ENCODE measurements around the gene RAX2. TPM values are rescaled to one million over a fixed set of nuclear protein-coding genes. Genes with fewer than 3 reads are reported as not detected.

The RAX2 gene
- polyA plus RNA-seq, 3 donors = not detected

DNA sequence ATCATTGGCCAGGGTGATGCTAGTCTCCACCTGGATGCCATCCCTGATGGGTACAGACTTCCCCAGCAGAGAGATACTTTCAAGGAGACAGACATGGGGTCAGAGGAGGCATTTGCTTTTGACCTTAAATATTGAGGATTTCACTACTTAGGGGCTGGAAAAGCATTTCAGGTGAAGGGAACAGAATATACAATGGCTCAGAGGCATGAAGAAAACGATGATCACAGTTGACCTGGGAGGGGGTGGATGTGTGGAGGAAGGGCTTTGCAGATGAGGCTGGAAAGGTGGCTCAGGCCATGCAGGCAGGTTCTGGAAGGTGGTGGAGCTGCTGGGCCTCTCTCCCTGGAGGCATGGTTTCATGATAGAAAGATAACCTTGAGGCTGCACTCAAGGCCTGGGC is 10.3 kb upstream of the RAX2 start:
- WGBS, 3 donors = 93 to 95% (median 94%) methylated on average over 1 of the region's 1 CpG
- H3K27ac ChIP-seq (ENCODE audit: low read depth, low read length) = no peak overlapping the region

DNA sequence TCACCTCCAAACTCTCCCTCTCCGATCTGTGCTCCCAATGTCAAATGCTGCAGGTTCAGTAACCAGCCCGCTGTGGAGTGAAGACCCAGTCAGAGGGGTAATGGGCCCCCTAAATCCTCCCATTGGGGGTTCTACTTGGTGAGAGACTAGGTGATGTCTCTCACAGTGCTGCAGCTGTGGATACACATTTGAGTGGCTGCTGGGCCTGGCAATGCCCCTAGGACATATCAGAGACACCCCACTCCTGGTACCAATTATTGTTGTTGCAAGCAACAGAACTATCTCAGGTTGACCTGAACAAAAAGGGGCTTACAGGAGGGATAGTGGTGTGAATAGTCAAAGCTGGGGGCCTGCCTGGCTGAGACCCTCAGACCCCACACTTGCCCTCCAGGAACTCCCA is 9.6 kb upstream of the RAX2 start:
- no peak overlapping the region for H3K27ac ChIP-seq (ENCODE audit: low read depth, low read length)
- WGBS, 3 donors = 95 to 97% (median 96%) methylated on average over 2 of the region's 2 CpGs

DNA sequence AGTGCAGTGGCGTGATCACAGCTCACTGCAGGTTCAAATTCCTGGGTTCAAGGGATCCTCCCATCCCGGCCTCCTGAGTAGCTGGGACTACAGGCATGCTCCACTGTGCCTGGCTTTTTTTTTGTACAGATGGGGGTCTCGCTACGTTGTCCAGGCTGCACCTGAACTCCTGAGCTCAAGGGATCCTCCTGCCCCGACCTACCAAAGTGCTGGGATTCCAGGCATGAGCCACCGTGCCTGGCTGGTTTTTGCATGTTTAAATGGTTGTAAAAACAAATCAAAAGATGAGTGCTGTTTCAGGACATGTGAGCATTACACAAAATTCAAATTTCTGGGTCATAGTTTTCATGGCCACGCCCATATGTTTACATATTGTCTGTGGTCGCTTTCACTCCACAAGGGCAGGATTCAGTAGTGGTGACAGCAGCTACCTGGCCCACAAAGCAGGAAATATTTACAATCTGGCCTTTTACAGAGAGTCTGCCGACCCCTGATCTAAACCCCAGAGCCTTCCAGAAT is 8.8 kb upstream of the RAX2 start:
- H3K27ac ChIP-seq (ENCODE audit: low read depth, low read length) = no peak overlapping the region
- WGBS, 3 donors = 89 to 92% (median 91%) methylated on average over 9 of the region's 9 CpGs

GRCh38 chr19:3778899-3779723 is 7.1 kb upstream of the RAX2 start:
- no peak overlapping the region for H3K27ac ChIP-seq (ENCODE audit: low read depth, low read length)
- 66 to 77% (median 73%) methylated on average over 43 to 44 of the region's 44 CpGs for WGBS, 3 donors

- no peak overlapping the region for H3K27ac ChIP-seq (ENCODE audit: low read depth, low read length)
- 86 to 90% (median 90%) methylated on average over 27 to 37 of the region's 37 CpGs for WGBS, 3 donors
These were observed 6.3 kb upstream of the RAX2 start for GRCh38 chr19:3778104-3778867.

- H3K27ac ChIP-seq (ENCODE audit: low read depth, low read length) = no peak overlapping the region
- 81 to 95% (median 86%) methylated on average over 1 of the region's 1 CpG for WGBS, 3 donors
These were observed 4.5 kb upstream of the RAX2 start for GRCh38 chr19:3776479-3777040.

DNA sequence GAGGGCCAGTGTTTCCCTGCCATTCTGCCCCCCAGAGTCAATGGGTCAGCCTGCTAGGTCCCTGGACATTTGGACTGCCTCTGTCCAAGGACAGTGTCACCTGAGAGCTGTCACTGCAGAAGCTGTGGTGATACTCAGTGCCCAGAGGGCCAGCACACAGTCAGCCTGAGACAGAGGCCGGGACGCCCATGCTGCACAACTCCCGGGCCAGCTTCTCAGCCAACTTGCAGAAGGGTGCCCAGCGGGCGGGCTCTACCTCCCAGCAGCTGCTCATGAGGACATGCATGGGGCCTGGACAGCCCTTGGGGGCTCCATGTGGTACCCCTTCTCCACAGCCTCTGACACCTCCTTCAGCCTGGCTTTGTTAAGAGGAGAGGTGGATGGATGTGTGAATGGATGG is 3.8 kb upstream of the RAX2 start:
- no peak overlapping the region for H3K27ac ChIP-seq (ENCODE audit: low read depth, low read length)
- 90 to 94% (median 93%) methylated on average over 5 of the region's 5 CpGs for whole genome bisulfite sequencing, 3 donors

GRCh38 chr19:3775374-3775711 is 3.3 kb upstream of the RAX2 start:
- no peak overlapping the region for H3K27ac ChIP-seq (ENCODE audit: low read depth, low read length)
- 79 to 96% (median 89%) methylated on average over 2 of the region's 2 CpGs for WGBS, 3 donors

DNA sequence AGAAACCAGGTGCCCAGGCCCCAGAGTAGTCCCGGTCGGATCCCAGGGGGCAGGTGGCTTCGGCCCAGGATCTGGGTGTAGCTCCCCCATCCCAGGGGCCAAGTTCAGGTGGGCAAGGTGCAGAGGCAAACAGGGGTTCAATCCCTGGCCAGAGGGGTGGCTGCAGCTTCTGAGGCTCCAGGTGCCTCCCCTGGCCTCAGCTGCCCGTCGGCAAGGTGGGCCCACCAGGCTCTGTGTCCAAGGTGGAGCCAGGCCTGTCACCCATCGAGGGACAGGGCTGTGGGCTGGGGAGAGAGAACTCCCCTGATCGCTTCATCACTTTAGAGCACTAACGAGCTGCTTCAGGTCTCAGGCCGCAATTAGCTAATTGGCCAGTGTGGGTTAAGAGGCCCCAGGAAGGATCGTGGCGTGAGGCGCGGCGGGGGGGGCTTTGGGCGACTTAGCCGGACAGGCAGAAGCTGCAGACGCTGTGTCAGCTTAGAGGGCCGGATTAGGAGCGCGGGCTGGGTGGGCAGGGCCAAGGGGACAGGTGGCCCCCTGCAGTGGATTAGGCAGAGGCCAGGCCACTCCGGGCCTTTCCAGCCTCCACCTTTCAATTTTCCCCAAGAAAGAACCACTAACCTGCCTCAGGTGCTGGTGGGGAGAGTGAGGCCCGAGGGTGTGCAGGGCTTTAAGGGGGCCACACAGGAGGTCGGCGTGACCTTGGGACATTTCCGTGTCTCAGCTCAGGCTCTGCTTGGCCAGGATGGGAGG is 2.8 kb upstream of the RAX2 start:
- 54 to 66% (median 66%) methylated on average over 24 to 25 of the region's 25 CpGs for WGBS, 3 donors

DNA sequence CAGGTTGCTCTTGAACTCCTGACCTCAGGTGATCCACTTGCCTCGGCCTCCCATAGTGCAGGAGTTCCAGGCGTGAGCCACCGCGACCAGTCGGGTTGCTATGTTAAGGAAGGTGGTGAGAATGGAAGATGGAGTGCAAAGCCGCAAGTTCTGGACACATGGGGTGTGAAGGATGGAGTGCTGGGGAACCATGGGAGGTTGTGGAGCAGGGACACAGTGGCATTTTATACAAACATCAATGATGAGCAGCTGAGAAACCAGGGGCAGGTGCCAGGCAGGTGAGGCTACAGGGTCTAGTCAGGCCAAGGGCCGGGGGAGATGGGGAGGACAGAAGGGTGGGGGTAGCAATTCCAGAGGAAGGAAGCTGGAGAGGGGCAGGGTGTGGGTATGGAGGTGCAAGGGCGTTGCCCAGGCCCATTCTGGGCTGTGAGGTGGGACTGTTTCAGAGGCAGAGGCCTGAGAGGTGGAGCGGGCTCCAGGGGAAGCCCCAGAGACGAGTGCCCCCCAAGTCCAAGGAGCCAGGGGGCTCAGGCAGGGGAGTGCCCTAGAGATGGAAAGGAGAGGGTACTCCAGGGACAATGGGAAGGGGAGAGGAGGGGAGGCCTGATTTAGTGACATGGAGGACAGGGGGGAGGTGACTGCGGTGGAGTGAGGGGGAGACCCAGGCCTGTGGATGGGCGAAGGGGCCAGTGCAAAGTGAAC is 1.9 kb upstream of the RAX2 start:
- H3K27ac ChIP-seq (ENCODE audit: low read depth, low read length) = no peak overlapping the region
- 83 to 87% (median 84%) methylated on average over 12 of the region's 12 CpGs for WGBS, 3 donors

More for the DNA sequence above, 2.8 kb upstream of the RAX2 start:
- no peak overlapping the region for H3K27ac ChIP-seq (ENCODE audit: low read depth, low read length)

DNA sequence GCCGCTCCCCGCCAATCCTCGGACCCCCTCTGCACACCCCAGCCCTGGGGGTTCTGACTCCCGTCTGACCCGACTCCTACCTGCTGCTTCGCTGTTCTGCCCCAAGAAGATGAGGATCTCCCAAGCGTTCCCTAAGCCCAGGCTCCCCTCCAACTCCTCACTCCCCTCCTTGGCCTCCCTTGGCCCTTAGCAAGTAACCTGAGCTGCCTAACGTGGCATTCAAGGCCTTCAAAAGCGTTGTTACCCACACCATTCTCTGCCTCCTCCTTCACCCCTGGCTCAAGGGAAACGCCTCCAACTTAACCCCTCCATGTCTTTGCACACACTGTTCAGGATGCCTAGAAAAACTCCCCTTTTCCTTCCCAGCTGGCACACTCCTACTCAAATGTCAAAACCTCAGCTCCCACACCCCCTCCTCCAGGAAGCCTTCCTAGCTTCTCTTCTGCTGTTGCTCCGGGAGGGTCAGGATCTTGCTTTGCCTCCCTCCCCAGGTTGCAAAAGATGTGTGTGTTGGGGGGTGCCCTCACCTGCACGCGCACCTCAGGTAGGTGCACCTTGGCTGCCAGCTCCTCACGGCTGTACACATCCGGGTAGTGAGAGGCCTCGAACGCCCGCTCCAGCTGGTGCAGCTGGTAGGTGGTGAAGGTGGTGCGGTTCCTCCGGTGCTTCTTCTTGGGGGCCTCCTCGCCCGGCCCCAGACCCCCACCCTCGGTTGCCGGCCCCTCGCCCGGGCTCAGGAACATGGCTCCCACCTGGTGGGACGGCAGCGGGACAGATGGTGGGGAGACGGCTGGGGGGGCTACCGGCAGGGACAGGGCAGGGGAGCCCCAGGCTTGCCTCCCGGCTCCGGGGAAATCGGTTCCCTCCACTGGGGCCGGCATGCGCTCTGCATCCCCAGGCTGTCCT is 775 bp downstream of the RAX2 start:
- 75 to 83% (median 80%) methylated on average over 35 of the region's 35 CpGs for WGBS, 3 donors
- H3K27ac ChIP-seq (ENCODE audit: low read depth, low read length) = no peak overlapping the region

GRCh38 chr19:3770136-3770999 is 1.7 kb downstream of the RAX2 start:
- H3K27ac ChIP-seq (ENCODE audit: low read depth, low read length) = no peak overlapping the region
- WGBS, 3 donors = 63 to 78% (median 71%) methylated on average over 52 of the region's 53 CpGs

DNA sequence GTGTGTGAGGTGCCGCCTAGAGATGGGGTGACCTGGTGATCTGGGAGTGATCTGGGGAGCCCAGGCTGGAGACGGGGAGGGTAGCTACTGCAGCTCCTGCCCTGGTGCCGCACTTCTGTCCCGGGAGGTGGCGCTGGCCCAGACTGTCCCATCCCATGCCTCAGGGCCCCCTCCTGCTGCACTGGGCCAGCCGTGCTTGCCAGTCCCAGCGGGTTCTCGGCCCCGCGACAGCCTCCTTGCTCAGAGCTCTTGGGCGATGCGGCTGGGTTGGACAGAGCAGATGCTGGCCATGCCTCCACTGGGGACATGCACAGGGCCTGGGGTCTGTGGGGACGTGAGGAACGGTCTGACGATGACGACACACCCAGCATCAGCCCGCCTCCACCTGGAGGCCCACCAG is 2.5 kb downstream of the RAX2 start:
- H3K27ac ChIP-seq (ENCODE audit: low read depth, low read length) = no peak overlapping the region
- WGBS, 3 donors = 88% methylated on average over 15 to 17 of the region's 17 CpGs

DNA sequence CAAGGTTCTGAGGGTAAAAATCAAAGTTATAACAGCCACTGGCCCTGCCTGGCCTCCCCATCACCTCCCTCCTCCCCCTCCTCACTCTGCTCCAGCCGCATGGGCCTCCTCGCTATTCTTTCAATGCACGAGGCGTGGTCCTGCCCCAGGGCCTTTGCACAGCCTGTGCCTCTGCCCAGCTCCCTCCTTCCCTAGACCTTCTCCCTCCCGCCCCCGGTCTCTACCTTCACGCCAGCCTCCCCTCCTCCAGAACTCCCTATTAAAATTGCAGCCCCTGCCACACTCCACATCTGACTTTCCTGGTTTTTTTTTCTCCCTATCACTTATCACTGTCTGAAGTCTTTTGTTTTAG is 3.3 kb downstream of the RAX2 start:
- 88 to 100% (median 98%) methylated on average over 7 of the region's 7 CpGs for WGBS, 3 donors
- H3K27ac ChIP-seq (ENCODE audit: low read depth, low read length) = no peak overlapping the region

DNA sequence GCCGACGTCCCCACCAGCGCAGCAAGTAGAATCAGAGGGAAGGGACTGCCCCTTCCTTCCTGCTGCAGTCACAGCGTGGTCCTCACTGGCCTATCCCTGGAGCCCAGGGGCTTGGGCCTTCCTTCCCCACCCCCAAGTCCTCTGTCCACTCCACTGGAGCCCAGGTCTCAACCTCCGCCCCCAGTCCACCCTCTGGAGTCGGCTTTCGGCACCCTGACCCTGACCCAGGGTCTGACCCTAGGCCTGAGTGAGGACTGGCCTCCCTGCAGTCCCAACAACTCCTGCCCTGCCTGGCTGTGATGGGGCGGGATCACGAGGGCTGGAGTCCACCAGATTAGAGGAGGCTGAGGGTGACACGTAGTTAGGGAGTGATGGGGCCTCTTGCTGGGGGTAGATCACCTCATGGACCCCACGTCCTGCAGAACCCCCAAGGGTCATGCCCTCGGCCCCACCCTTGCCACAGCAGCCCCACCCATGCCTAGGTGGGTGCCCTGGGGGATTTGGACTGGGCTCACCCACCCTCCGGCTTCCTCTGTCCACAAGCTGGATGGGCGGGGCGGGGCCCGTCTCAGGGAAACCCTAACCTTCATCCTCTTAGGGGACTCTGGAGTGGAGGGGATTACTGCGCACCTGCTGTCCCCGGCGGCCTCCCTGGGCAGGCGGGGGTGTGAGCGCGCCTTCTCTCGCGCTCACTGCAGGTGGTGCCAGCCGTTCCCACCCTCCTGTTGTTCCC is 3.8 kb downstream of the RAX2 start:
- 85 to 94% (median 86%) methylated on average over 22 to 25 of the region's 25 CpGs for WGBS, 3 donors

GRCh38 chr19:3767050-3767449 is 5.0 kb downstream of the RAX2 start:
- 94 to 95% (median 94%) methylated on average over 20 to 23 of the region's 23 CpGs for WGBS, 3 donors
- H3K27ac ChIP-seq (ENCODE audit: low read depth, low read length) = no peak overlapping the region

More for the DNA sequence above, 3.8 kb downstream of the RAX2 start:
- H3K27ac ChIP-seq (ENCODE audit: low read depth, low read length) = no peak overlapping the region
